ENCODE results near the gene ATP13A2.
"Not testable (repeated sequence)": the region's sequence is repeated elsewhere in the genome, so short reads cannot be mapped to it uniquely, and the experiment has no call there.

The ATP13A2 gene

GRCh38 chr1:16957731-16958130 is 54.0 kb downstream of the ATP13A2 start:
- DNase-seq (ENCODE audit: low read depth in 2 of 2): no peak

GRCh38 chr1:16956775-16957174 is 55.0 kb downstream of the ATP13A2 start:
- DNase-seq (ENCODE audit: low read depth in 2 of 2): no peak

GRCh38 chr1:16955186-16955585 is 56.5 kb downstream of the ATP13A2 start:
- no peak for DNase-seq (ENCODE audit: low read depth in 2 of 2)

GRCh38 chr1:16954579-16954978 is 57.1 kb downstream of the ATP13A2 start:
- no peak for DNase-seq (ENCODE audit: low read depth in 2 of 2)

- DNase-seq (ENCODE audit: low read depth in 2 of 2): not testable (repeated sequence)
Measured at GRCh38 chr1:16952376-16952775, 59.4 kb downstream of the ATP13A2 start.

- not testable (repeated sequence) for DNase-seq (ENCODE audit: low read depth in 2 of 2)
Measured at GRCh38 chr1:16949026-16949425, 62.7 kb downstream of the ATP13A2 start.

- not testable (repeated sequence) for DNase-seq (ENCODE audit: low read depth in 2 of 2)
Measured at GRCh38 chr1:16948282-16948891, 63.3 kb downstream of the ATP13A2 start.

GRCh38 chr1:16946646-16947045 is 65.1 kb downstream of the ATP13A2 start:
- no peak for DNase-seq (ENCODE audit: low read depth in 2 of 2)

GRCh38 chr1:16946185-16946584 is 65.5 kb downstream of the ATP13A2 start:
- not testable (repeated sequence) for DNase-seq (ENCODE audit: low read depth in 2 of 2)

GRCh38 chr1:16945512-16945911 is 66.2 kb downstream of the ATP13A2 start:
- DNase-seq (ENCODE audit: low read depth in 2 of 2): not testable (repeated sequence)

- no peak for DNase-seq (ENCODE audit: low read depth in 2 of 2)
Measured at GRCh38 chr1:16944038-16944437, 67.7 kb downstream of the ATP13A2 start.

- DNase-seq (ENCODE audit: low read depth in 2 of 2): not testable (repeated sequence)
Measured at GRCh38 chr1:16939386-16940180, 72.1 kb downstream of the ATP13A2 start.

GRCh38 chr1:16938351-16939321 is 73.1 kb downstream of the ATP13A2 start:
- DNase-seq (ENCODE audit: low read depth in 2 of 2): no peak

GRCh38 chr1:16936580-16936979 is 75.1 kb downstream of the ATP13A2 start:
- not testable (repeated sequence) for DNase-seq (ENCODE audit: low read depth in 2 of 2)
